Measurements from ENCODE around the gene ZNF90.
"Not testable (repeated sequence)": the region's sequence is repeated elsewhere in the genome, so short reads cannot be mapped to it uniquely, and the experiment has no call there.

ZNF90 gene

DNA sequence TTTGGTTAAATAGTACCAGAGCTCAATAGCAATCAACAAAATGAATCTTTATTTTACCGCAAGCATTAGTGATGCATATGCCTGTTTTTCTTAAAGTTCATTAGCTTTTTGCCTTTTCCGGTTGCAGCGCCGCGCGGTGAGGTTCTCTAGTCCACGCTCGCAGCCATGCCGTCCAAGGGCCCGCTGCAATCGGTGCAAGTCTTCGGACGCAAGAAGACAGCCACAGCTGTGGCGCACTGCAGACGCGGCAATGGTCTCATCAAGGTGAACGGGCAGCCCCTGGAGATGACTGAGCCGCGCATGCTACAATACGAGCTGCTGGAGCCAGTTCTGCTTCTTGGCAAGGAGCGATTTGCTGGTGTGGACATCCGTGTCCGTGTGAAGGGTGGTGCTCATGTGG is 47.1 kb downstream of the ZNF90 start:
- no peak overlapping the region for H3K4me3 ChIP-seq (replicated peaks; ENCODE audit: low read depth, low read length)
- TF ChIP-seq, protein P1, sequence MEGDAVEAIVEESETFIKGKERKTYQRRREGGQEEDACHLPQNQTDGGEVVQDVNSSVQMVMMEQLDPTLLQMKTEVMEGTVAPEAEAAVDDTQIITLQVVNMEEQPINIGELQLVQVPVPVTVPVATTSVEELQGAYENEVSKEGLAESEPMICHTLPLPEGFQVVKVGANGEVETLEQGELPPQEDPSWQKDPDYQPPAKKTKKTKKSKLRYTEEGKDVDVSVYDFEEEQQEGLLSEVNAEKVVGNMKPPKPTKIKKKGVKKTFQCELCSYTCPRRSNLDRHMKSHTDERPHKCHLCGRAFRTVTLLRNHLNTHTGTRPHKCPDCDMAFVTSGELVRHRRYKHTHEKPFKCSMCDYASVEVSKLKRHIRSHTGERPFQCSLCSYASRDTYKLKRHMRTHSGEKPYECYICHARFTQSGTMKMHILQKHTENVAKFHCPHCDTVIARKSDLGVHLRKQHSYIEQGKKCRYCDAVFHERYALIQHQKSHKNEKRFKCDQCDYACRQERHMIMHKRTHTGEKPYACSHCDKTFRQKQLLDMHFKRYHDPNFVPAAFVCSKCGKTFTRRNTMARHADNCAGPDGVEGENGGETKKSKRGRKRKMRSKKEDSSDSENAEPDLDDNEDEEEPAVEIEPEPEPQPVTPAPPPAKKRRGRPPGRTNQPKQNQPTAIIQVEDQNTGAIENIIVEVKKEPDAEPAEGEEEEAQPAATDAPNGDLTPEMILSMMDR (IDR thresholded peaks at IDR 0.05; ENCODE audit: low read length, missing control alignments): no peak
- no peak for DNase-seq (ENCODE audit: low read depth)

DNA sequence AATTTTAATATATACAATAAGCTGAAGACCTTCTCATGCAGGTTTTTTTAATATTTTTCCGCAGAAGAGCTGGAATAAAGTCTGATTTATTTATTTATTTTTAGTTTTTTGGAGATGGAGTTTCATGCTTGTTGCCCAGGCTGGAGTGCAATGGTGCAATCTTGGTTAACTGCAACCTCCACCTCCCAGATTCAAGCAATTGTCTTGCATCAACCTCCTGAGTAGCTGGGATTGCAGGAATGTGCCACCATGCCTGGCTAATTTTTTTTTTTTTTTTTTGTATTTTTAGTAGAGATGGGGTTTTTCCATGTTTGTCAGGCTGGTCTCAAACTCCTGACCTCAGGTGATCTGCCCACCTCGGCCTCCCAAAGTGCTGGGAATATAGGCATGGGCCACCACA is 55.1 kb downstream of the ZNF90 start:
- DNase-seq (ENCODE audit: low read depth); H3K4me3 ChIP-seq (replicated peaks; ENCODE audit: low read depth, low read length): not testable (repeated sequence)

DNA sequence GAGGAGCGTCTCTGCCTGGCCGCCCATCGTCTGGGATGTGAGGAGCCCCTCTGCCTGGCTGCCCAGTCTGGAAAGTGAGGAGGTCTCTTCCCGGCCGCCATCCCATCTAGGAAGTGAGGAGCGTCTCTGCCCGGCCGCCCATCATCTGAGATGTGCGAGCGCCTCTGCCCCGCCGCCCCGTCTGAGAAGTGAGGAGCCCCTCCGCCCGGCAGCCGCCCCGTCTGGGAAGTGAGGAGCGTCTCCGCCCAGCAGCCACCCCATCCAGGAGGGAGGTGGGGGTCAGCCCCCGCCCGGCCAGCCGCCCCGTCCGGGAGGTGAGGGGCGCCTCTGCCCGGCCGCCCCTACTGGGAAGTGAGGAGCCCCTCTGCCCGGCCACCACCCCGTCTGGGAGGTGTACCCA is 59.9 kb downstream of the ZNF90 start:
- DNase-seq (ENCODE audit: low read depth); H3K4me3 ChIP-seq (replicated peaks; ENCODE audit: low read depth, low read length): not testable (repeated sequence)

DNA sequence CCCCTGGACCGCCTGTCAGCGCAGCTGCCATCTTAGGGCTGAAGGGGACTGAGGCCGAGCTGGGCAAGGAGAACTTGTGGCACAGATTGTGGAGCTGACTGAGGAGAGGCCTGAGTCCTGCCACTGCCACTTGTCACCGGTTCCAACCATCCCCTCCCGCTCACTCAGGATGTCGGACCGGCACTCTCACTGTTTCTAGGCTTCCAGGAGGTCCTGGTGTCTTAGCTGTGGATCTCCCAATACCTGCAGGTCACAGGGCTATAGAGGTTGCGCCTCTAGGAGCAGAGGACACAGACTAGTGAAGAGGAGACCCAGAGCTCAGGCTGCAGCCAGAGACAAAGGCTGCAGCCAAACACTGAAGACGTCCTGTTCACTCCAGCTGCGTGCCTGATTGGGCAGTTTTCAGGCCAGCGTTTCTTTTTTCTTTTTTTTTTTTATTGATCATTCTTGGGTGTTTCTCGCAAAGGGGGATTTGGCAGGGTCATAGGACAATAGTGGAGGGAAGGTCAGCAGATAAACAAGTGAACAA is 73.9 kb downstream of the ZNF90 start:
- DNase-seq (ENCODE audit: low read depth): no peak
- TF ChIP-seq, protein P1 (IDR thresholded peaks at IDR 0.05; ENCODE audit: low read length, missing control alignments): no peak
- H3K4me3 ChIP-seq (replicated peaks; ENCODE audit: low read depth, low read length): no peak overlapping the region

DNA sequence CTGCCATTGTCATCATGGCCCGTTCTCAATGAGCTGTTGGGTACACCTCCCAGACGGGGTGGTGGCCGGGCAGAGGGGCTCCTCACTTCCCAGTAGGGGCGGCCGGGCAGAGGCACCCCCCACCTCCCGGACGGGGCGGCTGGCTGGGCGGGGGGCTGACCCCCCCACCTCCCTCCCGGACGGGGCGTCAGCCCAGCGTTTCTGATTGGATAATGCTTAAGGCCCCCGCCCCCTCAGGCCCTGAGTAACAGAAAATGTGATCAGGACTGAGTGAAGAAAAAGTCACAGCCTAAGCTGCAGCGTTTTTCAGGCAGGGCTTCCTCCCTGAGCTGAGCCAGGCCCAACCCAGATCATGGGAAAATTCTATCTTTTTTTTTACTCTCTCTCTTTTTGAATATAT is 74.7 kb downstream of the ZNF90 start:
- not testable (repeated sequence) for DNase-seq (ENCODE audit: low read depth); H3K4me3 ChIP-seq (replicated peaks; ENCODE audit: low read depth, low read length)

DNA sequence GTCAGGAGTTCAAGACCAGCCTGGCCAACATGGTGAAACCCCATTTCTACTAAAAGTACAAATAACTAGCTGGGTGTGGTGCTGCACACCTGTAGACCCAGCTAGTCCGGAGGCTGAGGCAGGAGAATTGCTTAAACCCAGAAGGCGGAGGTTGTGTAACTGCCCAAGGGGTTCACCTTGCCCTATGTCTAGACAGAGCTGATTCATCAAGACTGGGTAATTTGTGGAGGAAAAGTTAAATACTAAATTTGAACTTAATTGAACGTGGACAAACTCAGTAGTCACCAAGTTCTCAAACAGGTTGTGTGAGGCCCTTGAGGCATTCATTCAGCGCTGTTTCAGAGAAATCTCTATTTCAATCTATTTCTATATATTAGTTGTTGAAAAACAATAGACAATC is 75.5 kb downstream of the ZNF90 start:
- no peak overlapping the region for H3K4me3 ChIP-seq (replicated peaks; ENCODE audit: low read depth, low read length)
- DNase-seq (ENCODE audit: low read depth): no peak
- TF ChIP-seq, protein P1 (IDR thresholded peaks at IDR 0.05; ENCODE audit: low read length, missing control alignments): no peak

DNA sequence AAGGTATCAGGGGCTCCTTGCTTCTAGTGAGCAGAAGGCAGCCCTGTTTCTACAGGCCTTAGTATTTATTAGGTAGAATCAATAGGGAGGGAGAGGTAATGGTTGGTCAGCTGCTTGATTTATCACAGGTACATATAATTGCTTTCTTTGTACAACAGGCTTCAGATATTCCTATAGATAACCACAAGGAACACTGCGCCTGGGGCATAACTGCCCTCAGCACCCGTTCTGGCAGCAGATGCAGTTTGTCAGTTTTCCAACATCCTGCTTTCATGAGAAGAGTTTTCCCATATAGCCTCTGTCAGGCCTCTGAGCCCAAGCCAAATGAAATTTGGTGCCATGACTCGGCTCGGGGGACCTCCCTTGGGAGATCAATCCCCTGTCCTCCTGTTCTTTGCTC is 76.8 kb downstream of the ZNF90 start:
- no peak for DNase-seq (ENCODE audit: low read depth)
- TF ChIP-seq, protein P1 (IDR thresholded peaks at IDR 0.05; ENCODE audit: low read length, missing control alignments): no peak
- no peak overlapping the region for H3K4me3 ChIP-seq (replicated peaks; ENCODE audit: low read depth, low read length)

DNA sequence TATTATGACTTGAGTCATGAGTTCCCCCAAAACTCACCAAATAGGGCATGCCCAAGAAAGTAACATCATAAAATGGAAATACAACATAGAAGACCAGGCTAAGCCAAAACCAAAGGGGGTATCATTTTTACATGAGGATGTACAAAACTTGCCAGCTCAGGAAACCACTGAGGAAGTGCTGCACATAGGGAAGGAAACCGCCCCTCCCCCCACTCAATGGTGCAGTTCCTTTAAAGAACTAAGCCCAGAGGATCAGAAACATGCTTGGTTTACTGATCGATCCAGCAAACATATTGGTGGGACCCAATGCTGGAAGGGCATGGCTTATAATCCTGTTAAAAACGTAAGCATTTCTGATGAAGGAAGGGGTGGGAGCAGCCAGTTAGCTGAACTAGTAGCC is 85.0 kb downstream of the ZNF90 start:
- no peak for DNase-seq (ENCODE audit: low read depth)
- TF ChIP-seq, protein P1 (IDR thresholded peaks at IDR 0.05; ENCODE audit: low read length, missing control alignments): no peak

DNA sequence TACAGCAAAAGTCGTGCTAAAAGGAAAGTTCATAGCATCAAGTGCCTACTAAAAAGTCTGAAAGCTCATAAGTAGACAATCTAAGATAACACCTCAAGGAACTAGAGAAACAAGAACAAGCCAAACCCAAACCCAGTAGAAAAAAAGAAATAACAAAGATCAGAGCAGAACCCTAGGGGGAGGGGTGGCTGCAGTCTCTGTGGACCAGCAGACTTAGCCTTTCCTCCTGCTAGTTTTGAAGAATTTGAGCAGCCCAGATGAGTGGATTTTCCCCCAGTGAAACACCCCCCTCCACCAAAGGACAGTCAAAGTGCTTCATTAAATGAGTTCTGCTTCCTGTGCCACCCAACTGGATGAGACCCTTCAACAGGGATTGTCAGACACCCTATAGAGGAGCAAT is 86.7 kb downstream of the ZNF90 start:
- TF ChIP-seq, protein P1 (IDR thresholded peaks at IDR 0.05; ENCODE audit: low read length, missing control alignments): no peak
- no peak for DNase-seq (ENCODE audit: low read depth)
- no peak overlapping the region for H3K4me3 ChIP-seq (replicated peaks; ENCODE audit: low read depth, low read length)

More for the DNA sequence above, 85.0 kb downstream of the ZNF90 start:
- H3K4me3 ChIP-seq (replicated peaks; ENCODE audit: low read depth, low read length): no peak overlapping the region

All from fibroblast of pulmonary artery (primary cell).